OCI-LY7 (cell line): Measurements from ENCODE around the gene SLC12A4. TPM values are rescaled to one million over a fixed set of nuclear protein-coding genes. Genes with fewer than 3 reads are reported as not detected.

ENCODE experiments used
- BruUV-seq: library from RNA; stranded (reverse); fragments of 400-500 nt; replicated peaks from 2 replicates; lab custom pipeline; 2021; lab: Mats Ljungman, UMichigan
- CTCF ChIA-PET: fragments of 300-600 bp; sonication (Branson Sonifier 250); formaldehyde crosslinking; loops from one replicate; lab custom pipeline; 2022; ENCODE audit warnings: antibody characterized with exemption; ENCODE audit not compliant: unreplicated experiment; lab: Charles Lee
- POLR2A ChIA-PET: fragments of 300-600 bp; sonication (Branson Sonifier 250); formaldehyde crosslinking; loops from one replicate; lab custom pipeline; 2022; ENCODE audit warnings: antibody characterized with exemption; lab: Charles Lee
- DNase-seq: peaks from one replicate; pipeline ENCODE4 v3.0.0-alpha.2; 2015; ENCODE audit warnings: low spot score
- H2AFZ ChIP-seq: fragments of 200-600 bp; sonication (generic), shearing (Covaris generic); 2 replicates; pipeline ENCODE4 v1.6.1; 2014; ENCODE audit warnings: mild to moderate bottlenecking, antibody characterized with exemption, low read length, moderate library complexity
- H3K27ac ChIP-seq: fragments of 200-600 bp; sonication (generic); 2 replicates; pipeline ENCODE4 v1.5.1; 2014; ENCODE audit warnings: mixed run types, low read depth, mild to moderate bottlenecking, moderate library complexity, low read length, inconsistent platforms; ENCODE audit not compliant: poor library complexity, severe bottlenecking
- H3K36me3 ChIP-seq: fragments of 200-600 bp; sonication (generic); 2 replicates; pipeline ENCODE4 v1.6.1; 2014; ENCODE audit warnings: mild to moderate bottlenecking, antibody characterized with exemption, low read length, moderate library complexity, mixed read lengths; ENCODE audit not compliant: insufficient read depth
- H3K4me1 ChIP-seq: fragments of 200-600 bp; sonication (generic); 2 replicates; pipeline ENCODE4 v1.5.1; 2014; ENCODE audit warnings: mild to moderate bottlenecking, low read length; ENCODE audit not compliant: insufficient read depth, poor library complexity, severe bottlenecking
- H3K4me2 ChIP-seq: fragments of 200-600 bp; sonication (generic); 2 replicates; pipeline ENCODE4 v1.6.1; 2014; ENCODE audit warnings: mild to moderate bottlenecking, low read length
- H3K4me3 ChIP-seq: fragments of 200-600 bp; sonication (generic); 2 replicates; pipeline ENCODE4 v1.5.1; 2014; ENCODE audit warnings: mild to moderate bottlenecking, low read depth, low read length; ENCODE audit not compliant: poor library complexity, severe bottlenecking
- H3K79me2 ChIP-seq: fragments of 200-600 bp; sonication (generic); 2 replicates; pipeline ENCODE4 v1.6.1; 2016; ENCODE audit warnings: low read depth, mild to moderate bottlenecking, low read length, moderate library complexity, mixed read lengths; ENCODE audit not compliant: insufficient read depth
- H3K9me2 ChIP-seq: fragments of 200-600 bp; sonication (generic); 2 replicates; pipeline ENCODE4 v1.6.1; 2016; ENCODE audit warnings: mild to moderate bottlenecking, low read length, mixed read lengths; ENCODE audit not compliant: insufficient read depth
- H3K9me3 ChIP-seq: fragments of 200-600 bp; sonication (generic); 2 replicates; pipeline ENCODE4 v1.6.1; 2014; ENCODE audit warnings: mild to moderate bottlenecking, mixed run types, low read length, mixed read lengths
- H4K20me1 ChIP-seq: fragments of 200-600 bp; sonication (generic); 2 replicates; pipeline ENCODE4 v1.6.1; 2014; ENCODE audit warnings: mild to moderate bottlenecking, antibody characterized with exemption, low read length, moderate library complexity, mixed read lengths; ENCODE audit not compliant: insufficient read depth
- EZH2phosphoT487 ChIP-seq: fragments of 200-600 bp; sonication (generic); IDR thresholded peaks from 2 replicates; pipeline ENCODE4 v1.6.1; 2018; ENCODE audit warnings: low read depth, borderline replicate concordance, mild to moderate bottlenecking, mixed run types, antibody characterized with exemption, low read length, moderate library complexity, mixed read lengths
- intact Hi-C: fragments of 100-400 bp; cut with micrococcal nuclease; formaldehyde crosslinking; loops from one replicate; pipeline ENCODE4 v1.10.0; 2022; ENCODE audit not compliant: unreplicated experiment
- total RNA-seq, 2 experiments: library from RNA; depleted of rRNA in 1 of 2; stranded (reverse); fragments of >200 nt in 1 of 2; shearing (Covaris generic) in 1 of 2; gene quantifications; 2 replicates each; pipeline ENCODE4 v1.2.3, GENCODE V29; 2014 to 2022
- TF ChIP-seq, protein P1 (sequence below): fragments of 200-600 bp; sonication (generic); conservative IDR thresholded peaks from 2 replicates; pipeline ENCODE4 v1.5.1; 2014; ENCODE audit warnings: mild to moderate bottlenecking, antibody characterized with exemption, low read length, moderate library complexity, mixed read lengths

The SLC12A4 gene
- total RNA-seq, 2 experiments from 2014 or later: 8.3 to 16.7 TPM

DNA sequence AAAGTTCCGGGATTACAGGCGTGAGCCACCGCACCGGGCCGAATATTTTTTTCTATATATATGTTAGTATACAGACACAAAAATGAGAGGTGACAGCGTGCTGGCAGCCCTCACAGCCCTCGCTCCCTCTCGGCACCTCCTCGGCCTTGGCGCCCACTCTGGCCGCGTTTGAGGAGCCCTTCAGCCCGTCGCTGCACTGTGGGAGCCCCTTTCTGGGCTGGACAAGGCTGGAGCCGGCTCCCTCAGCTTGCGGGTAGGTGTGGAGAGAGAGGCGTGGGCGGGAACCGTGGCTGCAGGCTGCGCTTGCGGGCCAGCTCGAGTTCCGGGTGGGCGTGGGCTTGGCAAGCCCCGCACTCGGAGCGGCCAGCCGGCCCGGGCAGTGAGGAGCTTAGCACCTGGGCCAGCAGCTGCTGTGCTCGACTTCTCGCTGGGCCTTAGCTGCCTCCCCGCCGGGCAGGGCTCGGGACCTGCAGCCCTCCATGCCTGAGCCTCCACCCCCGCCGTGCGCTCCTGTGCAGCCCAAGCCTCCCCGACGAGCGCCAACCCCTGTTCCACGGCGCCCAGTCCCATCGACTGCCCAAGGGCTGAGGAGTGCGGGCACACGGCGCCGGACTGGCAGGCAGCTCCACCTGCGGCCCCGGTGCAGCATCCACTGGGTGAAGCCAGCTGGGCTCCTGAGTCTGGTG is 13.7 kb upstream of the SLC12A4 start:
- H3K4me2 ChIP-seq: no peak overlapping the region
- H2AFZ ChIP-seq: no peak overlapping the region
- H3K4me3 ChIP-seq: no peak overlapping the region
- peaks cover 27% of the 10 kb centered on the region for H3K4me1 ChIP-seq
- no TSS peak for BruUV-seq
- ChIA-PET POLR2A (interaction anchor here (1.2 kb wide), 1 partner anchor 41 kb away, joined by 4 read pairs; the partner anchor contains the start of genes DDX28 and DUS2), CTCF (interaction anchor here (1.0 kb wide), 1 partner anchor 12 kb away, joined by 5 read pairs; no protein-coding TSS in a partner anchor)
- intact Hi-C loops: no loop called here
- no peaks in the 10 kb centered on the region for H3K79me2 ChIP-seq
- TF ChIP-seq, protein P1, sequence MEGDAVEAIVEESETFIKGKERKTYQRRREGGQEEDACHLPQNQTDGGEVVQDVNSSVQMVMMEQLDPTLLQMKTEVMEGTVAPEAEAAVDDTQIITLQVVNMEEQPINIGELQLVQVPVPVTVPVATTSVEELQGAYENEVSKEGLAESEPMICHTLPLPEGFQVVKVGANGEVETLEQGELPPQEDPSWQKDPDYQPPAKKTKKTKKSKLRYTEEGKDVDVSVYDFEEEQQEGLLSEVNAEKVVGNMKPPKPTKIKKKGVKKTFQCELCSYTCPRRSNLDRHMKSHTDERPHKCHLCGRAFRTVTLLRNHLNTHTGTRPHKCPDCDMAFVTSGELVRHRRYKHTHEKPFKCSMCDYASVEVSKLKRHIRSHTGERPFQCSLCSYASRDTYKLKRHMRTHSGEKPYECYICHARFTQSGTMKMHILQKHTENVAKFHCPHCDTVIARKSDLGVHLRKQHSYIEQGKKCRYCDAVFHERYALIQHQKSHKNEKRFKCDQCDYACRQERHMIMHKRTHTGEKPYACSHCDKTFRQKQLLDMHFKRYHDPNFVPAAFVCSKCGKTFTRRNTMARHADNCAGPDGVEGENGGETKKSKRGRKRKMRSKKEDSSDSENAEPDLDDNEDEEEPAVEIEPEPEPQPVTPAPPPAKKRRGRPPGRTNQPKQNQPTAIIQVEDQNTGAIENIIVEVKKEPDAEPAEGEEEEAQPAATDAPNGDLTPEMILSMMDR: no peak
- H3K36me3 ChIP-seq: no peaks in the 10 kb centered on the region
- no peak for DNase-seq
- H4K20me1 ChIP-seq: no peaks in the 10 kb centered on the region
- no peak overlapping the region for H3K27ac ChIP-seq
- H3K9me2 ChIP-seq: no peaks in the 10 kb centered on the region
- no peaks in the 10 kb centered on the region for H3K9me3 ChIP-seq

DNA sequence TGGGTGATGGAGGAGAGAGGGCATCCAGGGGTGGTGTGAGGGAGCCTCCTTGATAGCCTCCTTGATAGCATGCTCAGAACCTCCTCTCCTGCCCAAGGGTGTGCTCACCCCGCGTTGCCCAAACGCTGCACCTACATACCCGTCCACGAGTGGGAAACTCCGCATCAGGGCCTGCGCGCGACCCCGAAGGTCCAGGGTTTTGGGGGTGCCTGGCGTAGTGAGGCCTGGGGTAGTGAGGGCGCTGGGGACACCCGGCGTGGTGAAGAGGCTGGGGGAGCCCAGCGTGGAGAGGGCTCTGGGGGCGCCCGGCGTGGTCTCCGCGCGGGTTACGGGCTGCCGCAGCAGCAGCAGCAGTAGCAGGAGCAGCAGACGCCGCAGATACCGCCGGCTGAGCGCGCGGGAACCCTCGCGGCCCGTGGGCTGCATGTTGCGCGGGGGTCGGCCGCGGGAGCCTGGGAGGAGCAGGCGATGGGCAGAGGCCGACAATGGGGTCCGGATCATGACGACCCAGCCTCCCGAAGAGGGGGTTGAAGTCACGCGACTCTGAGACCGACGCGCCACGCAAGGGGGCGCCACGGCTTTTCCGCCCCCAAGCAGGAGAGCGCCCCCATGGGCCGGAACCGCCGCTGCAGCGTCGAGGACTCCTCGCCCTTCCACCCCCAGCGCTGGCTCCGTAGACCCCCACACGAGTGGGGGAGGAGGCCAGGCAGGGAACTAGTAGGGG is 11.7 kb upstream of the SLC12A4 start, which contains the start of gene DPEP3:
Gene DPEP3 (minus strand): TSS at position 545 of the 724 bp plus-strand sequence. CDS start 119 bp downstream, at position 426.
- Histone ChIP-seq H3K27ac (no peak within 1 kb of the TSS), H3K4me2 (no peak within 1 kb of the TSS)

More for the DNA sequence above, 11.7 kb upstream of the SLC12A4 start, which contains the start of gene DPEP3:
- Histone ChIP-seq H3K4me3 (no peak within 1 kb of the TSS), H3K9me3 (no peaks in the 10 kb centered on the region), H4K20me1 (no peaks in the 10 kb centered on the region), H3K9me2 (no peaks in the 10 kb centered on the region), H3K79me2 (no peaks in the 10 kb centered on the region), H2AFZ (no peak within 1 kb of the TSS), H3K4me1 (peaks cover 31% of the 10 kb centered on the region), H3K36me3 (no peaks in the 10 kb centered on the region)
- TF ChIP-seq, protein P1: no peak
- TF ChIP-seq EZH2phosphoT487: no peak
- no peak for DNase-seq
- no TSS peak for BruUV-seq
- ChIA-PET POLR2A (no interaction called here), CTCF (no interaction called here)
- intact Hi-C loops: no loop called here
